Heart right ventricle (tissue), 16 donors: ENCODE data around the gene HSPA8. TPM values are rescaled to one million over a fixed set of nuclear protein-coding genes. Genes with fewer than 3 reads are reported as not detected.

Experiments
- ATAC-seq, 8 donors: fragments of 200-7000 bp; cut with Tn5 transposase; one replicate each; pipeline ENCODE4 v1.9.1; 2020; ENCODE audit warnings: mild to moderate bottlenecking in 8 of 8, moderate library complexity in 8 of 8, moderate number of reproducible peaks in 1 of 8
- DNase-seq, 2 donors: peaks; one replicate each; pipeline ENCODE4 v3.0.0-alpha.2; 2020
- H3K27ac ChIP-seq, 10 donors: fragments of 200-600 bp; sonication (generic) in 2 of 10; one replicate each; pipeline versions ENCODE4 v1.5.0 to v1.8.0; 2020 to 2022; ENCODE audit warnings: mild to moderate bottlenecking in 3 of 10
- H3K27me3 ChIP-seq, 7 donors: fragments of 200-600 bp; one replicate each; pipeline ENCODE4 v1.8.0; 2021 to 2022; ENCODE audit warnings: mild to moderate bottlenecking in 2 of 7
- H3K36me3 ChIP-seq, 9 donors: fragments of 200-600 bp; sonication (generic) in 1 of 9; one replicate each; pipeline versions ENCODE4 v1.5.0 to v1.8.0; 2020 to 2022; ENCODE audit warnings: mild to moderate bottlenecking in 2 of 9
- H3K4me1 ChIP-seq, 9 donors: fragments of 200-600 bp; sonication (generic) in 1 of 9; one replicate each; pipeline versions ENCODE4 v1.5.0 to v1.8.0; 2020 to 2022; ENCODE audit warnings: mild to moderate bottlenecking in 4 of 9
- H3K4me3 ChIP-seq, 10 donors: fragments of 200-600 bp; sonication (generic) in 2 of 10; one replicate each; pipeline versions ENCODE4 v1.5.0 to v1.8.0; 2020 to 2022; ENCODE audit warnings: mild to moderate bottlenecking in 7 of 10, moderate library complexity in 2 of 10
- H3K9me3 ChIP-seq, 11 donors: fragments of 200-600 bp in 10 of 11; sonication (generic) in 2 of 11; one replicate each; pipeline versions ENCODE4 v1.5.0 to v1.8.0; 2013 to 2022; ENCODE audit warnings: mild to moderate bottlenecking in 2 of 11, control low read depth in 1 of 11, moderate library complexity in 1 of 11
- CTCF ChIP-seq, 9 donors: fragments of 200-600 bp; sonication (generic) in 2 of 9; IDR thresholded peaks; one replicate each; pipeline versions ENCODE4 v1.5.0 to v1.8.0; 2021 to 2022; ENCODE audit warnings: antibody characterized with exemption in 9 of 9, mild to moderate bottlenecking in 5 of 9, moderate library complexity in 1 of 9
- WGBS, 2 donors: extraction: QIAGEN DNeasy Blood & Tissue Kit; methylation state at CpG; one replicate each; pipeline ENCODE4 v1.1.7; 2013; ENCODE audit warnings: inconsistent platforms in 1 of 2; 5-methylcytosine and 5-hydroxymethylcytosine counted together
- intact Hi-C, 10 donors: fragments of 100-400 bp; cut with DNase I; formaldehyde crosslinking; loops; one replicate each; pipeline versions ENCODE4 v1.11.1 to v1.14.2; 2022
- polyA plus RNA-seq, 2 donors: library from polyadenylated mRNA; stranded (reverse); fragments of 200-250 nt; gene quantifications; one replicate each; pipeline ENCODE4 v1.2.3, GENCODE V29; 2013
- total RNA-seq, 10 donors: library from RNA; stranded (reverse); fragmentation: NEBNext Ultra II Directional in 3 of 10; extraction: Animal tissue kit (Norgen Biotek cat#: 25700) in 3 of 10; gene quantifications; one replicate each; pipeline versions ENCODE4 v1.2.1 to v1.2.4, GENCODE V29; 2021 to 2023
- donor health status: Arrhythmogenic right ventricular cardiomyopathy.
- donor health status: ischemic (EF 13 %, LVEDD 7.1; RV severe dilation, severe dysfunction).
- donor health status: healthy with polysubstance abuse.
- donor health status: DM: no; HTN: yes; CAD: no.
- donor health status: DM: no; HTN: no; CAD: no.
- donor health status: ischemic (EF 25% LVEDD 6.9; RV normal size, moderate dysfunction).
- donor health status: ischemic (EF 25% LVEDD 5.7; RV mildly dilated, moderate dysfunction).
- donor health status: healthy.
- donor health status: DM: yes; HTN: yes; CAD: no.
- donor health status: Ischemic cardiomyopathy.
- donor health status: ischemic (EF 35%, LVEDD 5.7; RV mildly dilated, moderate dysfunction).
- donor health status: nonischemic (EF 11% LVEDD 7.7; RV severe dilation, severe dysfunction).
- donor health status: DM: yes; HTN: yes; CAD: no.
- donor health status: PGD.
- donor health status: ischemic (EF 29% LVEDD 5.4; RV normal size, mild dysfunction).
- donor health status: nonischemic (EF 23%, LVEDD 6.1; RV moderate dilation, normal function).

Gene HSPA8
- total and polyA plus RNA-seq, 12 donors: 52.9 to 1,440 (median 1,050) TPM

DNA sequence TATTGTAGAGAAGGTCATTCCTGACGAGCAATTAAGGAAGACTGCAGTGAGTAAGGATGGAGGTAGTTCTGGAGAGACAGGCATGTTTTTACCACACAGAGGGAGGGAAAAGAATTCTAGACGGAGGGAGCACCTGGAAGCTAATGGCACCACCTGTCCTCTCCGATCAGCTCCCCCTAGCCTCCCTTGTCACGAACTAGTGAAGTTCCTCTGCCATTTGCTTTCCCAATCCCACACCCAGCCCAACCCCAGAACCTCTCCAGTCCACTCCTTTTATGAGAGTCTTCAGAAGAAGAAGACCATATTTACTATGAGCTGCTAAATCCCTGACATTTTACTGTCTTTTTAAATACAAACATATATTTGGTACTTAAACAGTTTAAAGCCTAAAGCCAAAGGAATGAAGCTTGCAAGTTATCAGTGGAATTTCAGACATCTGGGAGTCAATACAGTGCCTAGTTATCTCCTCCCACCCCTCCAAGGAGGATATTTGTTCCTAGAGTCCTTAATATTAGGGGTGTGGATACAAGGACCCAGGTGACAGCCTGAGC, 46.1 kb upstream of the HSPA8 start:
- Histone ChIP-seq H3K27ac (no peak overlapping the region), H3K9me3 (no peaks in the 10 kb centered on the region), H3K4me1 (peaks cover 8 to 21% (median 13%) of the 10 kb centered on the region in 9 donors), H3K36me3 (no peaks in the 10 kb centered on the region), H3K27me3 (peaks cover 0 to 13% (median 3%) of the 10 kb centered on the region in 7 donors), H3K4me3 (no peak overlapping the region)
- no peak for TF ChIP-seq CTCF (IDR thresholded peaks at IDR 0.05)
- DNase-seq (no peak), ATAC-seq (no peak)
- 82 to 90% methylated on average over 4 of the region's 4 CpGs for WGBS, 2 donors
- intact Hi-C loops: loop anchor here in 6 of 10 donors (2.0 to 10.0 kb wide), 3 partner anchors 139 to 367 kb away; no protein-coding TSS in a partner anchor

- Histone ChIP-seq H3K4me1 (peaks cover 8 to 46% (median 23%) of the 10 kb centered on the region in 9 donors), H3K9me3 (no peaks in the 10 kb centered on the region), H3K27ac (no peak overlapping the region), H3K36me3 (no peaks in the 10 kb centered on the region), H3K4me3 (no peak overlapping the region), H3K27me3 (peaks cover 0 to 4% (median 0%) of the 10 kb centered on the region in 7 donors)
- no peak for DNase-seq
- intact Hi-C loops: loop anchor here in 7 of 10 donors (5.0 to 10.0 kb wide), 4 partner anchors 42 to 373 kb away; partner anchors contain the start of gene HSPA8 (in 1 of the 7)
- WGBS, 2 donors: 95 to 97% methylated on average over 3 of the region's 3 CpGs
- TF ChIP-seq CTCF (IDR thresholded peaks at IDR 0.05): no peak
- no peak for ATAC-seq
These were observed 42.8 kb upstream of the HSPA8 start for GRCh38 chr11:123104697-123105096.

DNA sequence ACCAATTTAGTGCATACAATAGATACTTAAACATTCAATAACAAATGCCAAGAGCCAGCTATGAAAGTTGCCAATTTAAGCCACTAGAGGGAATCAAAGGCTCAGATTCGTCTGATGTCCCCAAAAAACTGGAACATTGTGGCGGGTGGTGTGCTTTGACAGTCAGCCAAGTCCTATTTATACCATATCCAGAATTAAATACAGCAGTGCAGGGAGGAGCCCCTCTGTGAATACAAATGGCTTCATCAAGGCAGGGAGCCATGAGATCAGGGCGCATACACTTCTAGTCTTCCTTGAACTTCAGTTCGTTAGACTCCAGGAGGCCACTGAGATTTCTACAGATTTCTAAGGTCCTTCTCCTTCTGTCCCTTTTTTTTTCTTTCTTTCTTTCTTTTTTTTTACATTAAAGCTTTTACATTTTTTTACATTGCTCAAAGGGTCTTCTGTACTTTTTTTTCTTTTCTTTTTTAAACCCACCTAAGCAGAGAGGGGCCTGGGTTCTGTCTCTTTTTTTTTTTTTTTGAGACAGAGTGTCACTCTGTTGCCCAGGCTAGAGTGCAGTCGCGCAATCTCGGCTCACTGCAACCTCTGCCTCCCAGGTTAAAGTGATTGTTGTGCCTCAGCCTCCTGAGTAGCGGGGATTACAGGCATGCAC, 41.5 kb upstream of the HSPA8 start:
- DNase-seq (peak in 1 of 2 donors; percentile 85), ATAC-seq (peak; percentile 82 to 93 (median 88))
- Histone ChIP-seq H3K4me1 (peaks cover 8 to 46% (median 23%) of the 10 kb centered on the region in 9 donors), H3K36me3 (no peaks in the 10 kb centered on the region), H3K9me3 (no peaks in the 10 kb centered on the region), H3K4me3 (no peak overlapping the region), H3K27ac (peak overlapping the region in 7 of 10 donors; percentile 31 to 75 (median 64)), H3K27me3 (peaks cover 0 to 3% (median 0%) of the 10 kb centered on the region in 7 donors)
- TF ChIP-seq CTCF (IDR thresholded peaks at IDR 0.05): peak; percentile 56 to 83 (median 65)
- 46% methylated on average over 8 of the region's 8 CpGs for WGBS, 2 donors
- intact Hi-C loops: loop anchor here in 8 of 10 donors (2.0 to 10.0 kb wide), 5 partner anchors 41 to 374 kb away; partner anchors contain the start of gene HSPA8 (in 4 of the 8)

DNA sequence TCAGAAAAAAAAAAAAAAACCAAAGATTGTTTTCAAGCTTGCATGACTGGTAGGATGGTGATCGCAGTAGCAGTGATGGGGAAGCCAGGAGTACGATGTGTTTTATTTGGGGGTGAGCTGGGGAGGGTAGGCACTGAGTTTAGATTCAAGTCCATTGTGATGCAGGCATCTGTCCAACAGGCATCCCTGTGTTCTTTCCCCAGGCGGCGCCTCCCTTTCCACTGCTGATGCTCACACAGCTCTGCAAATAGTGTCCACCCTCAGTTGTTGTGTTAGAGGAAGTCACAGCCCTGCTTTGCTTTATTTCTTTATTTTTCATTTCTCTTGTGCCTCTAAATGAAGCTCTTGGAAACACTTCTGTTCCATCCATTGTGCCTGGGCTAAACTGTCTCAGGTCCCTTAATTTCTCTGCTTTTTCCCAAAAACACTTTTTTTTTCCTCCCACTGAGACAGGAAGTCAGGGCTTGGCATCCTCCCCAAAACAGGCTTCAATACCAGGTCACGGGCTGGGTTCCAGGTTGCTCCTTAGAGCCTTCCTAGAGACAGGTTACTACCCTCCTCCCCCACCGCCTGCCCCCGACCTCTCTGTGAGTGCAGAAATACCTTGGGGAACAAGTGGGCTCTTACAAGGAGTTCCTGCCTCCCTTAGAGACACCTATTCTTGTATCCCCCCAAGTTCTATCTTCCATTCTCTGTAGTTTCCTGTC, 38.6 kb upstream of the HSPA8 start:
- Histone ChIP-seq H3K27me3 (peaks cover 0 to 4% (median 0%) of the 10 kb centered on the region in 7 donors), H3K4me3 (peak overlapping the region in 1 of 10 donors; percentile 6), H3K4me1 (peaks cover 8 to 46% (median 23%) of the 10 kb centered on the region in 9 donors), H3K27ac (peak overlapping the region; percentile 18 to 80 (median 53)), H3K36me3 (no peaks in the 10 kb centered on the region), H3K9me3 (no peaks in the 10 kb centered on the region)
- intact Hi-C loops: loop anchor here in 7 of 10 donors (5.0 to 10.0 kb wide), 3 partner anchors 38 to 377 kb away; partner anchors contain the start of gene HSPA8 (in 1 of the 7)
- TF ChIP-seq CTCF (IDR thresholded peaks at IDR 0.05): no peak
- peak in 6 of 8 donors; percentile 16 to 58 (median 38) for ATAC-seq
- 55 to 58% methylated on average over 7 of the region's 7 CpGs for WGBS, 2 donors
- DNase-seq: peak in 1 of 2 donors; percentile 47
